HG03565 (cell line): ENCODE data around the gene C10orf95.

Experiments
- ATAC-seq: cut with Tn5 transposase; IDR thresholded peaks from one replicate; pipeline ENCODE4 v1.9.1; 2021; ENCODE audit warnings: mild to moderate bottlenecking, moderate library complexity; ENCODE audit not compliant: unreplicated experiment

C10orf95 gene

GRCh38 chr10:102419269-102420180 lies 31.8 kb downstream of the C10orf95 start:
- ATAC-seq, result no peak

- ATAC-seq, result no peak
Observed at GRCh38 chr10:102418622-102419268, 32.6 kb downstream of the C10orf95 start, which contains the start of gene PSD. PSD (minus strand) TSS chr10:102418785; CDS start chr10:102417038, 1,747 bp downstream.

- no peak for ATAC-seq
Observed at GRCh38 chr10:102416695-102417094, 34.6 kb downstream of the C10orf95 start.

- ATAC-seq, result no peak
Observed at GRCh38 chr10:102416283-102416682, 35.1 kb downstream of the C10orf95 start.

- no peak for ATAC-seq
Observed at GRCh38 chr10:102414749-102415148, 36.6 kb downstream of the C10orf95 start.

GRCh38 chr10:102413806-102414561 lies 37.4 kb downstream of the C10orf95 start:
- ATAC-seq, result no peak

- ATAC-seq, result no peak
Observed at GRCh38 chr10:102413053-102413705, 38.2 kb downstream of the C10orf95 start.

GRCh38 chr10:102412293-102412692 lies 39.0 kb downstream of the C10orf95 start:
- ATAC-seq, result no peak

GRCh38 chr10:102411341-102412255 lies 39.7 kb downstream of the C10orf95 start:
- ATAC-seq, result no peak

GRCh38 chr10:102410429-102411073 lies 40.8 kb downstream of the C10orf95 start:
- ATAC-seq, result no peak

GRCh38 chr10:102409604-102410428 lies 41.5 kb downstream of the C10orf95 start:
- no peak for ATAC-seq

GRCh38 chr10:102408728-102409603 lies 42.4 kb downstream of the C10orf95 start:
- no peak for ATAC-seq

- no peak for ATAC-seq
Observed at GRCh38 chr10:102408131-102408727, 43.1 kb downstream of the C10orf95 start.

- ATAC-seq, result no peak
Observed at GRCh38 chr10:102407425-102408130, 43.8 kb downstream of the C10orf95 start.

- ATAC-seq, result no peak
Observed at GRCh38 chr10:102406815-102407214, 44.5 kb downstream of the C10orf95 start.

- no peak for ATAC-seq
Observed at GRCh38 chr10:102405632-102406031, 45.7 kb downstream of the C10orf95 start.
